NT2/D1 (cell line): ENCODE measurements around the gene LAMC2.

Experiments used
- SUZ12 ChIP-seq: IDR thresholded peaks from 2 replicates; pipeline ENCODE4 v1.6.1; 2011; ENCODE audit not compliant: insufficient read length, insufficient read depth; ENCODE audit errors: extremely low read depth
- YY1 ChIP-seq: IDR thresholded peaks from 2 replicates; pipeline ENCODE4 v1.6.1; 2011; ENCODE audit not compliant: insufficient read length, insufficient read depth
- ZNF274 ChIP-seq: IDR thresholded peaks from 2 replicates; pipeline ENCODE4 v1.6.1; 2011; ENCODE audit warnings: mild to moderate bottlenecking, low read depth, low read length

- no peak for TF ChIP-seq YY1
- no peak for TF ChIP-seq SUZ12
- no peak for TF ChIP-seq ZNF274
Measured at GRCh38 chr1:183159960-183160359, 26.1 kb upstream of the LAMC2 start.
